HG03354 (cell line): Measurements from ENCODE around the gene AGPAT4.
"Not testable (repeated sequence)": the region's sequence is repeated elsewhere in the genome, so short reads cannot be mapped to it uniquely, and the experiment has no call there.

ENCODE experiments used
- ATAC-seq: cut with Tn5 transposase; IDR thresholded peaks from one replicate; pipeline ENCODE4 v1.9.1; 2021; ENCODE audit warnings: mild to moderate bottlenecking; ENCODE audit not compliant: unreplicated experiment, poor library complexity, severe bottlenecking

AGPAT4 gene

GRCh38 chr6:161273752-161274487 is at the start of gene AGPAT4:
Gene AGPAT4 (minus strand): TSS chr6:161274061. CDS start chr6:161232213, 41,848 bp downstream.
- ATAC-seq, result peak; percentile 94

- no peak for ATAC-seq
Measured at GRCh38 chr6:161319231-161319630, 45.4 kb upstream of the AGPAT4 start.

GRCh38 chr6:161318456-161318855 is 44.6 kb upstream of the AGPAT4 start:
- no peak for ATAC-seq

- no peak for ATAC-seq
Measured at GRCh38 chr6:161316531-161316930, 42.7 kb upstream of the AGPAT4 start.

GRCh38 chr6:161315246-161315917 is 41.5 kb upstream of the AGPAT4 start:
- not testable (repeated sequence) for ATAC-seq

- ATAC-seq, result not testable (repeated sequence)
Measured at GRCh38 chr6:161314541-161315245, 40.8 kb upstream of the AGPAT4 start.

GRCh38 chr6:161313940-161314509 is 40.2 kb upstream of the AGPAT4 start:
- no peak for ATAC-seq

- ATAC-seq, result not testable (repeated sequence)
Measured at GRCh38 chr6:161313475-161313874, 39.6 kb upstream of the AGPAT4 start.

GRCh38 chr6:161309774-161310173 is 35.9 kb upstream of the AGPAT4 start:
- not testable (repeated sequence) for ATAC-seq

- ATAC-seq, result no peak
Measured at GRCh38 chr6:161308075-161308655, 34.3 kb upstream of the AGPAT4 start.

GRCh38 chr6:161305860-161306259 is 32.0 kb upstream of the AGPAT4 start:
- ATAC-seq, result no peak

GRCh38 chr6:161303628-161304340 is 29.9 kb upstream of the AGPAT4 start:
- no peak for ATAC-seq

GRCh38 chr6:161302949-161303348 is 29.1 kb upstream of the AGPAT4 start:
- no peak for ATAC-seq

- no peak for ATAC-seq
Measured at GRCh38 chr6:161301338-161301737, 27.5 kb upstream of the AGPAT4 start.

- no peak for ATAC-seq
Measured at GRCh38 chr6:161300823-161301222, 27.0 kb upstream of the AGPAT4 start.

GRCh38 chr6:161299726-161300125 is 25.9 kb upstream of the AGPAT4 start:
- no peak for ATAC-seq

GRCh38 chr6:161295784-161296183 is 21.9 kb upstream of the AGPAT4 start:
- ATAC-seq, result no peak

- no peak for ATAC-seq
Measured at GRCh38 chr6:161292650-161293281, 18.9 kb upstream of the AGPAT4 start.

- ATAC-seq, result no peak
Measured at GRCh38 chr6:161292145-161292544, 18.3 kb upstream of the AGPAT4 start.
